NCI-H2227 (cell line): ENCODE results near the gene EHD2.
"Not testable (repeated sequence)": the region's sequence is repeated elsewhere in the genome, so short reads cannot be mapped to it uniquely, and the experiment has no call there.

Experiments used
- DNase-seq: peaks from one replicate; lab custom pipeline; 2025; ENCODE audit not compliant: unreplicated experiment; lab: John Stamatoyannopoulos, UW

The EHD2 gene

GRCh38 chr19:47711652-47712242 is 1.5 kb upstream of the EHD2 start:
- DNase-seq: no peak

- DNase-seq: no peak
These were observed 1.1 kb downstream of the EHD2 start for GRCh38 chr19:47714339-47714738.

DNA sequence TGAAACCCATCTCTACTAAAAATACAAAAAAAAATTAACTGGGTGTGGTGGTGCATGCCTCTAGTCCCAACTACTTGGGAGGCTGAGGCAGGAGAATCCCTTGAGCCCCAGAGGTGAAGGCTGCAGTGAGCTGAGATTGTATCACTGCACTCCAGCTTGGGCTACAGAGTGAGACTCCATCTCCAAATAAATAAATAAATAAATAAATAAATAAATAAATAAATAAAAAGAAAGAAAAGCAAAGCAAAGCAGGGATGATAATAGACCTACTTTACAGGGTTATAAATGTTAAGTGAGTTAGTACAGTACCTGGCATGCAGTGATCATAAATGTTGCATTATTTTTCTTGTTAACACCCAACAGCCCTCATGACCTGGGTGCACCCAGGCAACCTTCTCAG is 1.6 kb downstream of the EHD2 start:
- not testable (repeated sequence) for DNase-seq

DNA sequence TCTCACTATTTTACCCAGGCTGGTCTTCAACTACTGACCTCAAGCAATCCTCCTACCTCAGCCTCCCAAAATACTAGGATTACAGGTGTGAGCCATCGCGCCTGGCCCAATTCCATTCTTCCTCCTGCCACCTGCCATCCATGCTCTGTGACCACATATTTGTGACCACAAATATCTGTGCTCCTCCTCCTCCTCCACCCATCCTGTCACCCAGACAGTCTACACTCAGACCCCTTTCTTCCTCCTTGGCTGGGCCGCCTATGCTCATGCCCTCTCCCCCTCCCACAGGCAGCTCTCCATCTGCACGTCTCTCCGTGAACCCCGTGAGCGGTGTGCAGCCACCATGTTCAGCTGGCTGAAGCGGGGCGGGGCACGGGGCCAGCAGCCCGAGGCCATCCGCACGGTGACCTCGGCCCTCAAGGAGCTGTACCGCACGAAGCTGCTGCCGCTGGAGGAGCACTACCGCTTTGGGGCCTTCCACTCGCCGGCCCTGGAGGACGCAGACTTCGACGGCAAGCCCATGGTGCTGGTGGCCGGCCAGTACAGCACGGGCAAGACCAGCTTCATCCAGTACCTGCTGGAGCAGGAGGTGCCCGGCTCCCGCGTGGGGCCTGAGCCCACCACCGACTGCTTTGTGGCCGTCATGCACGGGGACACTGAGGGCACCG is 3.2 kb downstream of the EHD2 start:
- DNase-seq: no peak

- not testable (repeated sequence) for DNase-seq
These were observed 5.3 kb downstream of the EHD2 start for GRCh38 chr19:47718415-47719046.

- DNase-seq: peak; percentile 56
These were observed 6.0 kb downstream of the EHD2 start for GRCh38 chr19:47719047-47719859.

DNA sequence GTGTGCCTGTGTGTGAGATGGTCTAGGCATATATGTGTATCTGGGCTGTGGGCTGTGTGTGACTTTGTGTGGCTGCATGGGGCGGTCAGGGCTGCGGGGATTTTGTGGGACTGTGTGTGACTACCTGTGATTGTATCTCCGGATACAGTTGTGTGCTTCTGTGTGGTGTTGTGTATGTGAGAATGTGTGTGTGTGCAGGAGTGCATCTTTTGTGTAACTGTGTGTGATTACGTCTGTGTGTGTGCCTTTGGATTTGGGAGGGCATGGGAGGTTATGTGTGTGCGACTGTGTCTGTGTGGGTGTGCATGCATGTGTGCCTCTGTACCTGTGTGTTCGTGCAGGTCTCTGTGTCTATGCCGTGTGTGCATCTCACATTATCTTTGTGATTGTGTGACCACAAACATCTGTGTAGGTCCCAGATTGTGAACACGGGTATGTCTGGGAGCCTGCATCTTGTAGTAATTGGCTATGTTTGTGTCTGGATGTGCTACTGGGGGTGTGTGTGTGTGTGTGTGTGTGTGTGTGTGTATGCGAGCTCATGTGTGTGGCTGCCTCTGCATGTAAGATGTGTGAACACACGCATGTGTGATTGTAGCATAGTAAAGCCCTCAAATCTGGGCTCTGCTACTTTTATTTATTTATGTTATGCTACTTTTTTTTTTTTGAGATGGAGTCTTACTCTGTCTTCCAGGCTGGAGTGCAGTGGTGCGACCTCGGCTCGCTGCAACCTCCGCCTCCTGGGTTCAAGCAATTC is 7.6 kb downstream of the EHD2 start:
- DNase-seq: no peak

DNA sequence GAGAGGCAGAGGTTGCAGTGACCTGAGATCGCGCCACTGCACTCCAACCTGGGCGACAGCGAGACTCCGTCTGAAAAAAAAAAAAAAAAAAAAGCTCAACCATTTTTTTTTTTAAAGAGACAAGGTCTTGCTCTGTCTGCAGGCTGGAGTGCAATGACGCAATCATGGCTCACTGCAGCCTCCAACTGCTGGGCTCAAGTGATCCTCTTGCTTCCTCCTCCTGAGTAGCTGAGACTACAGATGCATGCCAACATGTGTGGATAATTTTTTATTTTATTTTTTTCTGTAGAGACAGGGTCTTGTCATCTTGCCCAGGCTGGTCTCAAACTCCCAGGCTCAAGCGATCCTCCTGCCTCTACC is 10.3 kb downstream of the EHD2 start:
- peak; percentile 54 for DNase-seq

GRCh38 chr19:47725759-47726401 is 12.7 kb downstream of the EHD2 start:
- DNase-seq: no peak

- DNase-seq: no peak
These were observed 13.2 kb downstream of the EHD2 start for GRCh38 chr19:47726467-47726866.

GRCh38 chr19:47728295-47728694 is 15.1 kb downstream of the EHD2 start:
- not testable (repeated sequence) for DNase-seq

DNA sequence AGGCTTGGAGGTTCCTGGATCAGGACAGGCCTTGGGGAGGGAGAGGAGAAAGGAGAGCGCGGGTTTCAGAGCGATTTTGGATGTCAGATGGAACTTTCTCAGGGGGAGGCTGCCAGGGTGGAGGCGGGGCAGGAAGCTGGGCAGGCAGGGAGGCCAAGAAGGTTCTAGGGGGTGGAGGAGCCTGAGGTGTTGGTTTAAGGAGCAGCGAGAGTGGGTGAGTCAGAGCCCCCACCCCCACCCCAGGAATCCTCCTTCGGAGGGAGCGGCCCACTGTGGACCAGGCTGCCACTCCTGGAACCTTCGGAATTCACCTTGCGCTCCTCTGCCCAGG is 16.2 kb downstream of the EHD2 start:
- no peak for DNase-seq

GRCh38 chr19:47729799-47730520 is 16.7 kb downstream of the EHD2 start:
- DNase-seq: peak; percentile 60

DNA sequence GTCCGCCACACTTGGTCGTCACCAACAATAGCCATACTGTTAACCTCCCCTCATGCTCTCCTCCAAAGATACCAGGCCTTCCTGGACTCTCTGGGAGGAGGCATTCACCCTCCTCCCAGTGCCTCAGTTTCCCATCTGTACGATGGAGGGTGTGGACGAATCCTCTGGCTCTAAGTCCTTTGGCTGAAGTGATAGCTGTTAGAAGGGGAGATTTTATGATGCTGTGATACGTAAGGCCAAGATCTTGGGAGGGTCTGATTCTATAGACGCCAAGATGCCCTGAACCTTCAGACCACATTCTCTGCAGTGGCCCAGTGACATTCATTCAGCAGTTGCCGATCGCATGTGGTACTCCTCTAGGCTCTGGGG is 17.3 kb downstream of the EHD2 start:
- no peak for DNase-seq

- DNase-seq: no peak
These were observed 17.7 kb downstream of the EHD2 start for GRCh38 chr19:47730910-47731309.

- no peak for DNase-seq
These were observed 21.9 kb downstream of the EHD2 start for GRCh38 chr19:47735131-47735530.

DNA sequence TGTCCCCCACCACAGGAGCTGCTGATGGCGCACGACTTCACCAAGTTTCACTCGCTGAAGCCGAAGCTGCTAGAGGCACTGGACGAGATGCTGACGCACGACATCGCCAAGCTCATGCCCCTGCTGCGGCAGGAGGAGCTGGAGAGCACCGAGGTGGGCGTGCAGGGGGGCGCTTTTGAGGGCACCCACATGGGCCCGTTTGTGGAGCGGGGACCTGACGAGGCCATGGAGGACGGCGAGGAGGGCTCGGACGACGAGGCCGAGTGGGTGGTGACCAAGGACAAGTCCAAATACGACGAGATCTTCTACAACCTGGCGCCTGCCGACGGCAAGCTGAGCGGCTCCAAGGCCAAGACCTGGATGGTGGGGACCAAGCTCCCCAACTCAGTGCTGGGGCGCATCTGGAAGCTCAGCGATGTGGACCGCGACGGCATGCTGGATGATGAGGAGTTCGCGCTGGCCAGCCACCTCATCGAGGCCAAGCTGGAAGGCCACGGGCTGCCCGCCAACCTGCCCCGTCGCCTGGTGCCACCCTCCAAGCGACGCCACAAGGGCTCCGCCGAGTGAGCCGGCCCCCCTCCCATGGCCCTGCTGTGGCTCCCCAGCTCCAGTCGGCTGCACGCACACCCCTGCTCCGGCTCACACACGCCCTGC is 27.8 kb downstream of the EHD2 start:
- DNase-seq: no peak

DNA sequence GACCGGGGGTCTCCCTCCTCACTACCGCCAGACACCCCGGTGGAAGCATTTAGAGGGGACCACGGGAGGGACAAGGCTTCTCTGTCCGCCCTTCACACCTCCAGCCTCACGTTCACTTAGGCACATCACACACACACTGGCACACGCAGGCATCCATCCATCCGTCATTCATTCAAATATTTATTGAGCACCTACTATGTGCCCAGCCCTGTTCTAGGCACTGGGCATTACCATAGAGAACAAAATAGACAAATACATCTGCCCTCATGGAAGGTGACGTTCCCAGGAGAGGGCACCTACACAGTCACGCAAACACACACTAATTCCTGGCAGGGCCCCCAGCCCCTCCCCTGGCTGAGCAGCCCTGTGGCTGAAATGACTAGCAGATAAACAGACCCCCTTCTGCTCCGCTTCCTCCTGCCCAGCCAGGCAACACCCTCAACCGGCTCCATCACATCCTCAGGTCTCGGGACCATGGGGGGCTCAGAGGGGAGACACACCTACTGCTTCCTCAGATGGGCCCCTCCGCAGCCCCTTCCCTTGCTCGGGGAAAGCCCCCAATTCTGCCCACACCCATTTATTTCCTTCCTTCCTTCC is 28.4 kb downstream of the EHD2 start:
- DNase-seq: no peak

DNA sequence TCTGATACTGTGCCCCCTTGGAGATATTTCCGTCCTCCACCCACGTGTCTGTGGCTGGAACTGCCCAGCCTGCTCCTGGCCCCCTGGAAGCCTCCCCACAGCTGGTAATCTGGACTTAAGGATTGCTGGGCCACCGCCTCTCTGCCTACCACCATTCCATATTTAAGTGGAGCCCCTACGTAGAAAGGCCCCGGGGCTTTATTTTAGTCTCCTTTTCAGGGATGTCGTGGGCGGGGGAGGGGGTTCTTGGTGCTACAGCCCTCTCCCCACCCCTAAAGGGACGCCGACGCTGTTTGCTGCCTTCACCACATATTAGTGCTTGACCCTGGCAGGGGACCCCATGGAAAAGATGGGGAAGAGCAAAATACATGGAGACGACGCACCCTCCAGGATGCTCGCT is 29.4 kb downstream of the EHD2 start:
- no peak for DNase-seq
